ENCODE results near the gene CTSZ. TPM values are rescaled to one million over a fixed set of nuclear protein-coding genes. Genes with fewer than 3 reads are reported as not detected.

CTSZ gene
- total and polyA plus RNA-seq, 2 donors (not counting 1 experiment from before 2014, with no cell fraction given) = 285 to 319 TPM

GRCh38 chr20:59024111-59024530, 17.1 kb upstream of the CTSZ start:
- Histone ChIP-seq H2AFZ (ENCODE audit: insufficient read depth, low read depth, low read length, poor library complexity, severe bottlenecking) (no peak overlapping the region), H3K9ac (ENCODE audit: low read length) (no peak overlapping the region), H3K79me2 (ENCODE audit: control insufficient read depth, insufficient read depth, low read length) (peaks cover 54% of the 10 kb centered on the region), H4K20me1 (ENCODE audit: control insufficient read depth, insufficient read depth, low read length, poor library complexity, severe bottlenecking) (peaks cover 49% of the 10 kb centered on the region), H3K9me3 (ENCODE audit: control extremely low read depth in 1 of 3, control insufficient read depth in 2 of 3, insufficient read depth in 1 of 3, low read length in 2 of 3) (no peaks in the 10 kb centered on the region), H3K27me3 (replicated peaks in 1 of 4; ENCODE audit: control extremely low read depth in 1 of 4, control insufficient read depth in 3 of 4, insufficient read depth in 4 of 4, low read length in 3 of 4) (no peaks in the 10 kb centered on the region), H3K27ac (ENCODE audit: low read length in 2 of 2) (no peak overlapping the region), H3K4me1 (ENCODE audit: control insufficient read depth in 2 of 2, insufficient read depth in 2 of 2, low read length in 2 of 2) (peaks cover 7 to 8% of the 10 kb centered on the region in 2 donors), H3K4me2 (replicated peaks; ENCODE audit: low read depth, low read length, poor library complexity, severe bottlenecking) (no peak overlapping the region), H3K4me3 (ENCODE audit: control extremely low read depth in 1 of 5, extremely low read depth in 1 of 5, insufficient read depth in 1 of 5, low read depth in 2 of 5, low read length in 4 of 5) (no peak overlapping the region), H3K36me3 (replicated peaks in 1 of 2; ENCODE audit: control extremely low read depth in 1 of 2, control insufficient read depth in 1 of 2, extremely low read depth in 1 of 2, insufficient read depth in 2 of 2, low read length in 1 of 2) (peaks cover 0 to 67% of the 10 kb centered on the region in 2 experiments)
- no peaks in the 10 kb centered on the region for H3K9me3 Mint-ChIP-seq (ENCODE audit: insufficient read depth)
- H3K27ac Mint-ChIP-seq = peak overlapping the region; percentile 41
- TF ChIP-seq CTCF (IDR thresholded peaks at IDR 0.05) = no peak
- WGBS (ENCODE audit: insufficient coverage) = 95% methylated on average over 24 of the region's 24 CpGs
- intact Hi-C loops (cut with micrococcal nuclease) = no loop called here
- DNase-seq (no peak), ATAC-seq (ENCODE audit: low read depth) (no peak)
- CTCF ChIA-PET = no interaction called here
- POLR2A ChIA-PET = no interaction called here
- H3K27me3 Mint-ChIP-seq = no peaks in the 10 kb centered on the region
- no peak overlapping the region for H3K4me3 Mint-ChIP-seq
- H3K4me1 Mint-ChIP-seq = peaks cover 34% of the 10 kb centered on the region

- intact Hi-C loops (cut with micrococcal nuclease) = no loop called here
- TF ChIP-seq EZH2 (IDR thresholded peaks at IDR 0.05; ENCODE audit: borderline replicate concordance, insufficient read depth, low read depth, low read length, poor library complexity, severe bottlenecking) (no peak), CTCF (IDR thresholded peaks at IDR 0.05) (no peak)
- Histone ChIP-seq H3K4me2 (replicated peaks; ENCODE audit: low read depth, low read length, poor library complexity, severe bottlenecking) (no peak overlapping the region), H4K20me1 (ENCODE audit: control insufficient read depth, insufficient read depth, low read length, poor library complexity, severe bottlenecking) (peaks cover 44% of the 10 kb centered on the region), H3K27me3 (replicated peaks in 1 of 4; ENCODE audit: control extremely low read depth in 1 of 4, control insufficient read depth in 3 of 4, insufficient read depth in 4 of 4, low read length in 3 of 4) (no peaks in the 10 kb centered on the region), H3K4me1 (ENCODE audit: control insufficient read depth in 2 of 2, insufficient read depth in 2 of 2, low read length in 2 of 2) (peaks cover 2 to 3% of the 10 kb centered on the region in 2 donors), H3K27ac (ENCODE audit: low read length in 2 of 2) (no peak overlapping the region), H3K9me3 (ENCODE audit: control extremely low read depth in 1 of 3, control insufficient read depth in 2 of 3, insufficient read depth in 1 of 3, low read length in 2 of 3) (no peaks in the 10 kb centered on the region), H2AFZ (ENCODE audit: insufficient read depth, low read depth, low read length, poor library complexity, severe bottlenecking) (no peak overlapping the region), H3K79me2 (ENCODE audit: control insufficient read depth, insufficient read depth, low read length) (peaks cover 53% of the 10 kb centered on the region), H3K9ac (ENCODE audit: low read length) (no peak overlapping the region), H3K4me3 (ENCODE audit: control extremely low read depth in 1 of 5, extremely low read depth in 1 of 5, insufficient read depth in 1 of 5, low read depth in 2 of 5, low read length in 4 of 5) (no peak overlapping the region), H3K36me3 (replicated peaks in 1 of 2; ENCODE audit: control extremely low read depth in 1 of 2, control insufficient read depth in 1 of 2, extremely low read depth in 1 of 2, insufficient read depth in 2 of 2, low read length in 1 of 2) (peaks cover 0 to 62% of the 10 kb centered on the region in 2 experiments)
- 98% methylated on average over 13 of the region's 13 CpGs for WGBS (ENCODE audit: insufficient coverage)
- ChIA-PET POLR2A (no interaction called here), CTCF (no interaction called here)
- no peak for ATAC-seq (ENCODE audit: low read depth)
- Mint-ChIP-seq H3K27me3 (no peaks in the 10 kb centered on the region), H3K4me1 (peaks cover 31% of the 10 kb centered on the region), H3K9me3 (ENCODE audit: insufficient read depth) (no peaks in the 10 kb centered on the region), H3K27ac (peak overlapping the region; percentile 41), H3K4me3 (no peak overlapping the region)
- no peak for DNase-seq
These were observed 16.6 kb upstream of the CTSZ start for GRCh38 chr20:59023616-59024015.
